ENCODE results near the gene EIF3B. TPM values are rescaled to one million over a fixed set of nuclear protein-coding genes. Genes with fewer than 3 reads are reported as not detected.

The EIF3B gene
- total and polyA plus RNA-seq, 9 of the 15 experiments (the other 6 are each of a cell fraction or from before 2014, with no cell fraction given): 25.9 to 494 (median 357) TPM

- TF ChIP-seq CHD7 (IDR thresholded peaks at IDR 0.05; ENCODE audit: low read depth, low read length) (no peak), CTCF (IDR thresholded peaks at IDR 0.05 in 2 of 3, conservative IDR thresholded peaks at IDR 0.05 in 1 of 3; ENCODE audit: insufficient read depth in 2 of 3, low read depth in 1 of 3, low read length in 3 of 3) (no peak; a peak in 1 of 6 replicates), RBM34 (IDR thresholded peaks at IDR 0.05; ENCODE audit: borderline replicate concordance, insufficient read depth, low read length) (no peak), PRMT5 (CRISPR knock-in tag; IDR thresholded peaks at IDR 0.05) (no peak), HDAC8 (tag; IDR thresholded peaks at IDR 0.05) (no peak), ZNF274 (IDR thresholded peaks at IDR 0.05; ENCODE audit: borderline replicate concordance, low read depth, low read length) (no peak), SAP30 (IDR thresholded peaks at IDR 0.05; ENCODE audit: borderline replicate concordance, insufficient read depth, low read depth, low read length, poor library complexity, severe bottlenecking) (no peak), ZNF212 (CRISPR knock-in tag; IDR thresholded peaks at IDR 0.05) (0 out of 2 replicates have a peak, but pooled peaks have one; percentile 30), RFX1 (IDR thresholded peaks at IDR 0.05) (no peak), PHB (CRISPR knock-in tag; IDR thresholded peaks at IDR 0.05) (no peak)
Measured at GRCh38 chr7:2354186-2354938, at the start of gene EIF3B (continued).

Data from K562 (cell line).